ENCODE data around the gene ZBTB21. TPM values are rescaled to one million over a fixed set of nuclear protein-coding genes. Genes with fewer than 3 reads are reported as not detected.

ZBTB21 gene
- total and polyA plus RNA-seq, 2 experiments from 2014 or later = 10.0 to 11.0 TPM

GRCh38 chr21:41971891-41972290, 38.3 kb downstream of the ZBTB21 start (continued):
- no peak for TF ChIP-seq ZNF462 (CRISPR knock-in tag; IDR thresholded peaks at IDR 0.05)

- Histone ChIP-seq H3K36me3 (ENCODE audit: insufficient read depth) (no peaks in the 10 kb centered on the region), H3K27me3 (ENCODE audit: insufficient read depth) (no peaks in the 10 kb centered on the region), H3K4me1 (ENCODE audit: insufficient read depth) (no peaks in the 10 kb centered on the region), H3K79me2 (replicated peaks; ENCODE audit: insufficient read depth) (no peaks in the 10 kb centered on the region), H3K27ac (ENCODE audit: low read depth) (no peak overlapping the region), H2AFZ (no peak overlapping the region), H3K4me3 (no peak overlapping the region), H3K4me2 (no peak overlapping the region), H3K9me2 (ENCODE audit: insufficient read depth) (no peaks in the 10 kb centered on the region), H3F3A (replicated peaks; ENCODE audit: low read depth) (no peaks in the 10 kb centered on the region), H4K20me1 (replicated peaks; ENCODE audit: insufficient read depth) (no peaks in the 10 kb centered on the region)
- Mint-ChIP-seq H3K36me3 (ENCODE audit: low read depth) (no peaks in the 10 kb centered on the region), H3K4me3 (no peak overlapping the region), H3K27me3 (ENCODE audit: insufficient read depth, low read depth, poor library complexity) (peaks cover 13% of the 10 kb centered on the region), H3K27ac (no peak overlapping the region), H3K4me1 (peaks cover 29% of the 10 kb centered on the region), H3K9me3 (no peaks in the 10 kb centered on the region)
- DNase-seq (ENCODE audit: low spot score) = no peak
- ATAC-seq = no peak
- TF ChIP-seq NANOG (IDR thresholded peaks at IDR 0.05; ENCODE audit: borderline replicate concordance) (no peak), EZH2phosphoT487 (IDR thresholded peaks at IDR 0.05; ENCODE audit: unreplicated experiment) (no peak), CREB1 (CRISPR knock-in tag; IDR thresholded peaks at IDR 0.05; ENCODE audit: low read depth) (no peak), ZNF331 (CRISPR knock-in tag; IDR thresholded peaks at IDR 0.05; ENCODE audit: low read depth) (no peak)
- TF ChIP-seq, protein P1, sequence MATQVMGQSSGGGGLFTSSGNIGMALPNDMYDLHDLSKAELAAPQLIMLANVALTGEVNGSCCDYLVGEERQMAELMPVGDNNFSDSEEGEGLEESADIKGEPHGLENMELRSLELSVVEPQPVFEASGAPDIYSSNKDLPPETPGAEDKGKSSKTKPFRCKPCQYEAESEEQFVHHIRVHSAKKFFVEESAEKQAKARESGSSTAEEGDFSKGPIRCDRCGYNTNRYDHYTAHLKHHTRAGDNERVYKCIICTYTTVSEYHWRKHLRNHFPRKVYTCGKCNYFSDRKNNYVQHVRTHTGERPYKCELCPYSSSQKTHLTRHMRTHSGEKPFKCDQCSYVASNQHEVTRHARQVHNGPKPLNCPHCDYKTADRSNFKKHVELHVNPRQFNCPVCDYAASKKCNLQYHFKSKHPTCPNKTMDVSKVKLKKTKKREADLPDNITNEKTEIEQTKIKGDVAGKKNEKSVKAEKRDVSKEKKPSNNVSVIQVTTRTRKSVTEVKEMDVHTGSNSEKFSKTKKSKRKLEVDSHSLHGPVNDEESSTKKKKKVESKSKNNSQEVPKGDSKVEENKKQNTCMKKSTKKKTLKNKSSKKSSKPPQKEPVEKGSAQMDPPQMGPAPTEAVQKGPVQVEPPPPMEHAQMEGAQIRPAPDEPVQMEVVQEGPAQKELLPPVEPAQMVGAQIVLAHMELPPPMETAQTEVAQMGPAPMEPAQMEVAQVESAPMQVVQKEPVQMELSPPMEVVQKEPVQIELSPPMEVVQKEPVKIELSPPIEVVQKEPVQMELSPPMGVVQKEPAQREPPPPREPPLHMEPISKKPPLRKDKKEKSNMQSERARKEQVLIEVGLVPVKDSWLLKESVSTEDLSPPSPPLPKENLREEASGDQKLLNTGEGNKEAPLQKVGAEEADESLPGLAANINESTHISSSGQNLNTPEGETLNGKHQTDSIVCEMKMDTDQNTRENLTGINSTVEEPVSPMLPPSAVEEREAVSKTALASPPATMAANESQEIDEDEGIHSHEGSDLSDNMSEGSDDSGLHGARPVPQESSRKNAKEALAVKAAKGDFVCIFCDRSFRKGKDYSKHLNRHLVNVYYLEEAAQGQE (IDR thresholded peaks at IDR 0.05; ENCODE audit: unreplicated experiment) = no peak
Observed at GRCh38 chr21:41970751-41971653, 39.2 kb downstream of the ZBTB21 start.
